NCI-H748 (cell line): ENCODE data around the gene TBC1D9B.

ENCODE experiments used
- DNase-seq: peaks from one replicate; lab custom pipeline; 2025; ENCODE audit not compliant: unreplicated experiment; lab: John Stamatoyannopoulos, UW

The TBC1D9B gene

GRCh38 chr5:179907556-179908324, at the start of gene TBC1D9B:
Gene TBC1D9B, minus strand, starts transcription at chr5:179907897. Its CDS starts 76 bp downstream, at chr5:179907821.
- peak; percentile 72 for DNase-seq

DNA sequence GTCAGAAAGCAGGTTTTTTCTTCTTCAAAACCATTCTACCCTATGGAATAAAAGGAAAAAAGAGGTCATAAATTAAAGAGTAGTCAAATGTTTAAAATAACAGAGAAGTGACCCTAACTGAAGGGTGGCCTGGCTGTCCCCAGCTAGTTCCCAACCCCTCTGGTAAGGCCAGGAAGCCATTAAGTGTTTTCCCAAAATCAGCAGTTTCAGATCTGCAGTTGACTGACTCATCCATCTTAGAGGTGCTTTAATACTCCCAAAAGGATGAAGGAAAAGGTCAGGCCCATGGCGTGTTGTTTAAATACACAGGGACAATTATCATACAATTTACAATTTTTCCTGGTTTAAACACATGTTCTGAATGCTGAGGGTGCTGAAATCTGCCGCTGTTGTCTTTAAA, 47.9 kb upstream of the TBC1D9B start:
- no peak for DNase-seq

- no peak for DNase-seq
These were observed 47.4 kb upstream of the TBC1D9B start for GRCh38 chr5:179955062-179955461.

DNA sequence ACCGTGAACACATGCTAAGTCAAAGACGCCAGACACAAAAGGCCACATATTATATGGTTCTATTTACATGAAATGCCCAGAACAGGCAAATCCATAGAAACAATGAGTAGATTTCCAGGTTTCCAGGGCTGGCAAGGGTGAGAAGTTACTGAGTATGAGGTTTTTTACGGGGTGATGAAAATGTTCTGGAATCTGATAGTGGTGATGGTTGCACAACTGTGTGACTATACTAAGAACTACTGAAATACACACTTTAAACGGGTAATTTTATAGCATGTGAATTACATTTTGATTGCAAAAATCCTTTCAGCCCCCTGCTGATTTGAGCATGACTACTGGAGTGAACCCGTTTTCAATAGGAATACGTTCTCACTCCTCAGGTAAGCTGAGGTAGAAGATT, 46.7 kb upstream of the TBC1D9B start:
- DNase-seq, result no peak

- no peak for DNase-seq
These were observed 46.3 kb upstream of the TBC1D9B start for GRCh38 chr5:179953987-179954386.

- no peak for DNase-seq
These were observed 29.4 kb upstream of the TBC1D9B start for GRCh38 chr5:179936976-179937681.

- peak; percentile 29 for DNase-seq
These were observed 23.2 kb upstream of the TBC1D9B start for GRCh38 chr5:179930788-179931473.

GRCh38 chr5:179927824-179928223, 20.1 kb upstream of the TBC1D9B start:
- DNase-seq, result no peak

DNA sequence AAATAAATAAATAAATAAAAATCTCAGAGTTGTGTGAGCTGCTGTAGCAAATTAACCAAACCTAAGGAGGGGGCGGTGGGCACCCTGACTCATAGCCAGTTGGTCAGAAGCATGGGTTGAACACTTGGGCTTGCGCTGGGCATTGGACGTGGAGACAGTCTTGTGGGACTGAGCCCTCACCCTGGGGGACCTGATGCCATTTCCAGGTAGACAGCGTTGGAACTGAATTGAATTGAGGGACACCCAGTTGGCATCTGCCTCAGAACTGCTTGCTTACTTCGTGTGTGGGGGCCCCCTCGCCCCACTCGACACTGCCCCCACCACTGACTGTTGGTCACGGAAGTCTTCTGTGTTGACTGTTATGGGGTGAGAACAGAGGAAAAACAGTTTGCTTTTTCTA, 19.0 kb upstream of the TBC1D9B start:
- no peak for DNase-seq

GRCh38 chr5:179923436-179923835, 15.7 kb upstream of the TBC1D9B start:
- no peak for DNase-seq

DNA sequence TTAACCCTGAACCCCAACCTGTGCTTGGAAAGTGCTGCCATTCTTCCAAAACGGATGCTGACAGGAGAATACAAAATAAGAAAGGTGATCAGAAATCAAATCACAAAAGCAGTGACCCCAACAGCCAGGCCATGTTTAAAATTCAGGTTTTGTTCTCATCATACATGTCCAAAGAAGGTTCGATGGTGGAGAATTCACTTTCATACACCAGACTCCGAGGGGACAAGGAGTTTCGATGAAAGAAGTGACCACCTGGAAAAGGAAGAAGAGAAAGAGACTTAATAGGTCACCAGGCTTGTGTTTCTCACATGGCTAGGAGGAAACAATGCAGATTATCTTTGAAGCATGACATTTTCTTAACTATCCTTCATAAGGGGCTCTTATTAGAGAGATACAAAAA, 12.5 kb upstream of the TBC1D9B start:
- DNase-seq, result no peak

- DNase-seq, result no peak
These were observed 11.9 kb upstream of the TBC1D9B start for GRCh38 chr5:179919487-179920060.

DNA sequence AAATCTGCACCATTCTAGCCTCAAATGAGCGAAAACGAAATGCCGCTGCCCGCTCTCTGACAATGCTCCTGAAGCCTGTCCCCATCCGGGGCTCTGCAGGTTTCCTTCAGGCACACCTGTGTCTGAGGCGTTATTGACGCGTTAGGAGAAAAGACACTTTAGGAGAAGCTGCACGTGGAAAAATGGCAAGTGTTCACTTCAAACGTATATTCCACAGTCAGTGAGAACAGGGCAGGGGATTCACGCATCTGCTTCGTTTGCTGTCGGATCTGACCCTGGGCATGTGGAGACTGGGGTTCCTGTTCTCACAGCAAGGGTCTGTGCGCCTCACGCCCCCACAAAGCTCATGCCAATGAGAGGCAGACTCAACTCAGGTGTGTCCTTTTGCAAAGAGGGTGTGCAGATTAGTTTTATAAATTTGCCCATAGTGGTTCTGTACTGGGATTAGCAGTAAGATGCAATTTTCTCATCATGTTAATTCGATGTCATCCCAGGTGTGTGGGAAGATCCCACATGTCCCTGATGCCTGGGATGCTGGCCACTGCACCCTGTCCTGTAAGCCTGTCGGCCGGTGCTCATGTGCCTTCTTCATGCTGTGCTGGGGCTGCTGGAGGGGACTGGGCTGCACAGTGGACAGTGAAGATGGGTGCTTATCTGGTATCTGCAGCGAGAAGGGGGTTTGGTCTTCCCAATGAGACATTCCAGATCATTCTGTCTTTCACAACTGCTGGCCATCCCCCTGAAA, 11.2 kb upstream of the TBC1D9B start:
- DNase-seq, result no peak

DNA sequence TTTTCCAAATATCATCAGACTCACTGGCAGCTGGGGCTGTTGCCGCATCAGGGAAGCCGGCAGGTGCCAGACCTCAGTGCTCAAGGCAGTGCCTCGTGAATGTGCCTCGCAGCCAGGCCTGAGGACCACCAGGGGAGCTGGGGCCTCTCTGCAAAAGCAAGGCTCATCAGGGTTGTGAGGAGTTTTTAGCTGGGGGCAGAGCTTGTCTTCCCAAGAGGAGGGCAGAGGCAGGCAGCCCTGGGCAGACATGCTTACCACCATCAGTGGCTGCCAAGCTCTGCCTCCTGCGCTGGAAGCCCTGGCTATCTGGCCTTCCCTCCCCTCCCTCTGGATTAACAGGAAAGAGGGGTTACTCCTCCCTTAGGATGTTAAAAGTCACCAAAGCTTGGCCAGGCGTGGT, 8.8 kb upstream of the TBC1D9B start:
- DNase-seq, result no peak

- DNase-seq, result no peak
These were observed 7.8 kb upstream of the TBC1D9B start for GRCh38 chr5:179915406-179915935.

- peak; percentile 16 for DNase-seq
These were observed 6.5 kb upstream of the TBC1D9B start for GRCh38 chr5:179914032-179914755.

GRCh38 chr5:179913461-179913860, 5.8 kb upstream of the TBC1D9B start:
- DNase-seq, result no peak

DNA sequence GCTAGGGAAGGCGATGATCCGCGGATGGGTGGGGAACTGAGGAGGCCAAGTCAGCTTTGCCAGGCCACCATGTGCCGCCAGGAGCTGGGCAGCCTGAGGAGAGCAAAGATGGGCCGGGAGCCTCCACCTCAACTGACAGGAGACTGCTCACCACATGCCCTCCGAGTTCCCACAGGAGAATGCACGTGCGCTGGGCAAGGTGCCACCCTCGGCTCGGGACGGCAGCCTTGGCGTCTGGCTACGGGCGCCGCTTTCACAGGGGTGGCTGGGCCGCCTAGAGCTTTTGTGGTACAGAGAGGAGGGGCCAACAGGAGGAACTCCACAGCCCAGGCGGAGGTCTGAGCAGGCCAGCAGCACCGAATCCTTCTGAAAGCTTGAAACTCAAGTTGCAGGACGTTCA, 5.3 kb upstream of the TBC1D9B start:
- DNase-seq, result no peak

- DNase-seq, result no peak
These were observed 4.7 kb upstream of the TBC1D9B start for GRCh38 chr5:179912386-179912785.

GRCh38 chr5:179909224-179909623, 1.5 kb upstream of the TBC1D9B start:
- DNase-seq, result no peak
